HG03060 (cell line): ENCODE measurements around the gene ITIH4.

Experiments used
- ATAC-seq: cut with Tn5 transposase; IDR thresholded peaks from one replicate; pipeline ENCODE4 v1.9.1; 2021; ENCODE audit warnings: low read depth, moderate number of reproducible peaks; ENCODE audit not compliant: unreplicated experiment

The ITIH4 gene

DNA sequence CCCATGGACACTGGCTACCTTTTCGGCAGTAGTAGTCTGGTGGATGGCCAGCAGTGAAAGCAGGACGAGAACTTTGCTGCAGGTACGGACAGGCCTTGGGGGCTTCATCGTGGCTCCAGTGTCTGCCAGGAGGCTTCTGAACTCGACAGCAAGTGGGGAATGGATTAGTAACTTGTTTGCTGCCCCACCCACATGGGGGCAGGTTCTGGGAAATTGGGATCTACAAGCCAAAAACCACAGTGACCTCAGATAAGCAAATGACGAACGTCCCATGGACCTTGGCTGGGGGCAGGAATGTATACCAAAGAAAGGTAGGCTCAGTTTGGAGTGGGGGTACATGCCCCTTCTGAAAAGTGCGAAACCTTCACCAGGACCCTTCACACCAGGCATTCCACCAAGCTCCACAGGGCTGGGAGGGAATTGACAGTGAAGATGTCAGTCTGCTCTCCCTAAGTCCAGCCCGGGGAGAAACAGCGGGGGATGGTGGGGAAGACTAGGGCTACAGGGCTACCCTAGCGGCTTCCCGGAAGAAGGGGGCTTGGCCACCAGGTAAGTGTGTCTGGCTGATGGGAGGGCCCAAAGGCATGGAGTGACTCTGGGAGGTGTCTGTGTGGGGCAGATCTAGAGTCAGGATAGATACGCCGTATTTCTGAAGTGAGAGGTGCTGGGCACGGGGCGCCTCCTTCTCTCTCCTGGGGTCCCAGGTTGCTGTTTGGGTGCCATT, at the start of gene ITIH4:
Gene ITIH4 (minus strand): TSS at position 138 of the 724 bp plus-strand sequence. CDS start 30 bp downstream, at position 108.
- ATAC-seq: no peak

DNA sequence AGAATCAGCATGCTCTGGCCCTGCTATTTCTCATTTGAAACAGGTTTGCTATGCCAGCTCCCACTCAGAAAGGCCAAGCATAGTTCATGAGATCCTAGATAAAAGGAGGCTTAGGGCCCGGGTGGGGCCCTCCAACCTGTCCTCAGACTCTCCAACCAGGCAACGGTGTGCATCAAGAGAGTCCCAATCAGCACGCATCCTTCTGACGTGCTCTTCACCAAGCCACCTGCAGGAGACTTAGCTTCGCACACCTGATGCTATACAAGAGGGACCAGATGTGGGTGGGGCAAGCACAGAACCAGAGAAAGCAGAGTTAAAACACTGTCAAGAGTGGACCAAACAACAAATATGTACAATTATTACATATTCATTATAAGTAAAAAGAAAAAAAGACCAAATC, 49.6 kb upstream of the ITIH4 start:
- ATAC-seq: no peak

DNA sequence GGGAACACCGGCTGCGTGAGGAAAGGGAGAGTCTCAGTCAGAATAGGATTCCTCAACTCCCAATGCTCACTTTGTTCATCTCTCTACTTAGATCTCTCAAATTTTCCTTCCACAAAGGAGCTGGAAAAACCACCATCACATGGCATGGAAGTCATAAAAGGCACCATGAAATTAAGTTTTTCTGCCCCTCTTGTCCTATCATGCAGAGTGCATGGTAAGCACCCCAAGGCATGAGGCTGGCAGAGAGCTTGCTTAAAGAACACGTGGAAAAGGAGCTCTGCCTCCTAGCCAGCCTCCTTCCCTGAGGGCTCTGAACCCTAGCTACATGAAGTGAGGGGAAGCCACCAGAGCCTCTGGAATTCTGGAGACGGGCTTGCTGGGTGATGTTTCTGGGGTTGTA, 49.1 kb upstream of the ITIH4 start:
- ATAC-seq: no peak

DNA sequence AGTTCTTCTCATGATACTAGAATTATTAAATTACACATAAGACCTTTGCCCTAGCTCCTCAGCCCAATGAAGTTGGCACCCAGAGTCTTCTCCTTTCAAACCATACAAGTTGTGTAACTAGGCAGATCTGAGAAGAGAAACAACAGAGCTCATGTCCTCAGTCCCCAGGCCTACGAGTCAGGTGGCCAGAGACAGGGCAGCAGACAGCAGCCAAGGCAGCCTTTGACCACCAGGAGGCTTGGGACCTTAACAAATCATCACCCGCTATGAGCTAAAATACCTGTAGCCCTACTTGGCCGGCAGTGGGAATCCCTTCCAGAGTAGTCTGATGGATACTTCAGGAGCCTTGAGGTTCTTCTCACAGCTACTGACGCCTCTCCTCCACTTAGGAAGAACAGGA, 48.6 kb upstream of the ITIH4 start:
- ATAC-seq: no peak

DNA sequence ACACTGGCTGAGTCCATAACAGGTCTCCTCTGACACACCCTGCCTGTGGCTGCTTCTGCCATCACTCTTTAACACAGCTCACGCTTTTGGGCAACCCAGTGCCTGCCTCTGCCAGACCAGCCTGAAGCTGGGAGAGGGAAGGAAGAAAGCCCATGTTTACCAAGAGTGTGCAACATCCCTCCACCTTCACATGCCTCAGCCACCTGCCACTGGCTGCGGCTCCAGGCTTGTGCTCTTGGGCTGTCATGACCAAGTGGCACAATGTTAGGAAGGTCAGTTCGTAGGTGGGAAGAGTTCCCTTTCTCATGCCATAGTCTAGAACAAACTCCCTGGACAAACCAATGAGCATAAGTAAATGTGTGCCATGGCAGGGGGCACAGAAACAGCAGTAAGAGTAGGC, 46.6 kb upstream of the ITIH4 start:
- no peak for ATAC-seq

DNA sequence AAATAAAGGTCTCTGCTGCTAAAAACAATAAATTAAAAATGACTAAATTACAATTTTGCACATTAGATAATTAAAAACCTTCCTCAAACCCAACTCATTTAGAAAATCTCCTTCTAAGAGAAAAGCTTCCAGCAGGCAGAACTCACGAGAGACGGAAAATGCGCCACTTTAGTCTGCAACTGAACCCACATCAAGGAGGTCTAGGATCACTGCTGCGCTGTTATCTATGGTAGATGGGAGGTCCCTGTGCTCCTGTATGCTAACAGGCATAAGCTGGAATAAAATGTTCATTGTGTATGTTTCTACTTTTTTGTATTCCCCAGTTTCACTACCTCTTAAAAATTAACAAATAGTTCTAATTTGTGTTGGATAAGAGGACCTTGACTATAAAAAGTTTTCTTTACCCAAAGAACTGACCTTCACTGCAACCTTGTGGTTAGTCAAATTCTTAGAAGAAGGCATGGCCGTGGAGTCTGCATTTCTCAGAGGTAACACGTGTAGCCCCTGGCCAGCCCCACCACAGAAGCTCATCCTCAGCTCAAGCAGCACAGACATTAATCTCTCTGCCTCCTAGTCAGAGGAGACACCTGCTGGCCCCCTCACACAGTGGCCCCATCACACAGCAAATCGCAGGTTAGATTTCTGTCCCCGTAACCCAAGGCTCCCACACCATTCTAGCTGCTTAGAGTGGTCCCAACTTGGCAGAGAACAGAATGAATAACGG, 44.6 kb upstream of the ITIH4 start:
- no peak for ATAC-seq

DNA sequence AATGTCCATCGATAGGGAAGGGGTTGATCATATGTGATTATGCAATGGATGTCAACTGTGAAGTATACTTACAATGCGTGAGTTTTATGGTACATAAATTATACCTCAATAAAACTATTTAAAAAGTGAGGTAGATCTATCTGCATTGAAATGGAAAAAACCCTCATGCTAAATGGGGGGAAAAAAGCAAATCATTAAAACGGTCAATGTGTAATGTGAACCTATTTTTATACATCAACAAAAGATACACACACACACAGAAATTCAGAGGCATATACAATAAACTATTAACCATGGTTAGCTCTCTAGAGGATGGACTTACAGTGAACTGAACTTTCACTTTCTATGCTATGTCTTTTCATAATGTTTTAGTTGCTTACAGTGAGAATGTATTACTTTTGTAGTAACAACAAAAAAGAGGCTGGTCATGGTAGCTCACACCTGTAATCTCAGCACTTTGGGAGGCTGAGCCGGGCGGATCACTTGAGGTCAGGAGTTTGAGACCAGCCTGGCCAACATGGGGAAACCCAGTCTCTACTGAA, 43.8 kb upstream of the ITIH4 start:
- ATAC-seq: no peak

DNA sequence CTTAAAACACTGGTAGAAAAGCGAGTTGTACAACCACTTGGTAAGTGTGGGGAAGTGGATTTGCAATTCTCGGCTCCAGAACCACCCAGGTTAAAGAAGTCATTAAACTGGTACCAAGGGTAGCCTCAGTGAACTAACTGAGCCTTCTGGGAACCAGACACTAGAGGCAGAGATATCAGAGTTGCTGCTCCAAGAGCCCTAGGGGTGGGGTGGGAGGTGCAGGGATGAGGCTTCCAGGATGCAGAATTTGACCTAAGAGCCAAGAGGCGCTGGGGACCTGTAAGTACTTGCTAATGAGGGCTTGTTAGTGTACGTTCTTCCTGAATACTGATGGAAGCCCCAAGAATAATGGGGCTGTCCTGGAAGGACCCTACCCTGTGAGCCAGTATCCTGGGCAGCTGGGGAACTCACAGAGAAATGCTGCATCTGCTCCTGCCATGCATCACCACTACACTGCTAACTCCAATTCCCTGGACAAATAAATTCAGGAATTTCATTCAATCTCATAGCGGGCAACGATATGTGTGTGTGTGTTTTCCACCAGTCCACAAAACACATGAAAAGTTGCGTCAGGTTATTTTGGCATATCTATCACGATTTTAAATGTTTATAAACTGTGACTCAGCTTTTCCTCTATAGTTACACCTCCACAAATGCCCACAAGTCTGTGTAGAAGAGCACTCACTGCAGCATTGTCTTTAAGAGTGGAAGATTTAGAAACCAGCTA, 43.1 kb upstream of the ITIH4 start:
- ATAC-seq: no peak

DNA sequence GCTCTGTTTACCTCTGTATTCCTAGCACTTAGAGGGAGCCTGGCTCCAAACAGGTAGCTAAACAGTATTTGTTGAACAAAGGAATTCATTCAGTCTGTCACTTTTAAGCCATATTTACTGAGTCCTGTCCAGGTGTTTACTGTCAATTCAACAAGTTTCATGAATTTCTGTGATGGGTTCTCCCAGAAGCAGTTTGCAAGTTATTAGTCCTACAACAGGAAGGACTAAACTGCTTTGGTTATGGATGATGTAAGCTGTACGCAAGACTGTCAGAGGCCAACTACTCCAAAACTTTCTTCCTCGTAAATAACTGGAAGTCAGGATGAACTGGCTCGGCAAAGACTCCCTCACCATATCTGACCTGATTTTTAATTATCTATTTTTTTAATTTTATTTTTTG, 41.8 kb upstream of the ITIH4 start:
- ATAC-seq: no peak

DNA sequence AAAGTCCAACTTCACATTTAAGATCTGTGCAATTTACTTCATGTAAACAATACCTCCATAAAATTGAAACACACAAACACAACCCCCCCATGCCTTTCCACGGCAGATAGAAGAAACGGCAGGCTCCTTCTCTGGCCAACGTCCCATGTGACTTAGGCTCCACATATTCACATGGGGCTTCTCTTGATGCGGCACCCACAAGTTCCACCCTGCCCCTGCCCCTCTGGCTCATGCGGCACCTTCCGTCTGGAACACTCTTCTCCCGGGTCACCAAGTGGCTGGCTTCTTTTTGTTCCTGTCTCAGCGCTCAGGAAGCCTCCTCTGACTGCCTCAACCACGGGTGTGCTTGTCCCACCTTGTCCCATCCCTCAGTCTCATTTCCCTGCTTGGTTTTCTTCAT, 41.3 kb upstream of the ITIH4 start:
- ATAC-seq: no peak

DNA sequence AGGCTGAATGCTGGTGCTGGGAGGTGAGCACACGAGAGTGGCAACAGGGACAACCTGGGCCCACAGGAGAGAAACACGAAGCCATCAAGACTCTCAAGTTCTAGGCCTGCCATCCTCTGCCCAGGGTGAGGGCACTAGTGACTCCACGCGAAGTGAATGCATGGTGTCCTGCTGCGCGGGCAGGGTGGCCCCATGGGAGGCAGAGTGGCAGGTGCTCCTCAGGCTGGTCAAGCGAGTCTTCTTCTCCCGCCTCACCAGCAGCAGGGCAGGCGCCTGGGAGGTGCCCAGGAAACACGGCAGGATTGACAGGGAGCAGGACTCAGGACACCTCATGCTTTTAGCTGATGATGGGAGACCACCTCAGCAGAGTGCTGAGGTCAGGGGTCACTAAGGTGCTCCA, 40.0 kb upstream of the ITIH4 start:
- ATAC-seq: no peak

DNA sequence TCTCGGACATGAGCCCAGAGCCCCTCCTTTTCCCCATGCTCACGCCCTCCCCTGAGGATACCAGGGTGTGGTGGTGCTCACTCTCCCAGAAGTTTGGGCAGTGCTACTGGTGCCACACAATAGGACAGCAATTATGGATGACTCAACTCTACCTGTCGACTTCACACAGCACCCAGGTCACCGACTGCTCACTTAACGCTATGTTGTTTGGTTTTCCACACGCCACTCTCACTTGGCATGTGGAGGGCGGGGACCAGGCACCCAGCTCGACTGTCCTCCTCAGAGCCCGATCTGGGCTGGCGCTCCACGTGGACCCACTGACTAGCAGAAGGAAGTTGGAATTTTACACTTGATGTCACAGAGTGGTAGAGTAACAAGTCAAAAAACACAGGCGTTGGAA, 36.0 kb upstream of the ITIH4 start:
- no peak for ATAC-seq

DNA sequence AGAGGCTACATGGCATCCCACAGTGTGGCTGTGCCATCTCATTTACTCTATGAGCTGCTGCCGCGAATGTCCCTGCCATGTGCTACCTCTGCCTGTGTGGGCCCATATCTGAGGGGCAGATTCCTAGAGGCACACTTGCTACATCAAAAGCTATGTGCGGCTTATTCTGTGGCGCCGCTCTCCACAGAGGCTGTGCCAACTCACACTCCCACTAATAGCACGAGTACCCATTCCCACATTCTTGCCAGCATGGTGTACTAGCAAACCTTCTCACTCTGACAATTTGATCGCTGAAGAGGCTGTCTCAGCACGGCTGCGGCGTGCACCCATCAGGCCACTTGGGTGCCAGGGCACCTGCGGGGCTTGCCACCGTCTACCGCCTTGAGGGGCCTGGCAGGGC, 35.5 kb upstream of the ITIH4 start:
- no peak for ATAC-seq

DNA sequence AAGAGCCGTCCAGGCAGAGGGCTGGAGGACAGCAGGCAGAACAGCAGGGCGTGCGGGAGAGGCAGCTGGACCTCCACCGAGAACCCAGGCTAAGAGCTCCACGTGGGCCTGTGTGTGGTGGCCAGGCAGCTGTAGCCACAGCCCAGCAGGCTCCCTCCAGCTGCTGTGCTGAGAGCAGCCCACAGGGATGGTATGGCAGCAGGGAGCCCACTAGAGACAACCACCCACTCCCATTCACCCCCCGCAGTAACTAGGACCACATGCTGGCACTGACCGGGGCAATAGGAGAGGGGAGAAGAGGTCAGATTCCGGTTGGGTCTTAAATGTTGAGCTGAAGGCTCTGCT, 29.9 kb upstream of the ITIH4 start:
- ATAC-seq: no peak

DNA sequence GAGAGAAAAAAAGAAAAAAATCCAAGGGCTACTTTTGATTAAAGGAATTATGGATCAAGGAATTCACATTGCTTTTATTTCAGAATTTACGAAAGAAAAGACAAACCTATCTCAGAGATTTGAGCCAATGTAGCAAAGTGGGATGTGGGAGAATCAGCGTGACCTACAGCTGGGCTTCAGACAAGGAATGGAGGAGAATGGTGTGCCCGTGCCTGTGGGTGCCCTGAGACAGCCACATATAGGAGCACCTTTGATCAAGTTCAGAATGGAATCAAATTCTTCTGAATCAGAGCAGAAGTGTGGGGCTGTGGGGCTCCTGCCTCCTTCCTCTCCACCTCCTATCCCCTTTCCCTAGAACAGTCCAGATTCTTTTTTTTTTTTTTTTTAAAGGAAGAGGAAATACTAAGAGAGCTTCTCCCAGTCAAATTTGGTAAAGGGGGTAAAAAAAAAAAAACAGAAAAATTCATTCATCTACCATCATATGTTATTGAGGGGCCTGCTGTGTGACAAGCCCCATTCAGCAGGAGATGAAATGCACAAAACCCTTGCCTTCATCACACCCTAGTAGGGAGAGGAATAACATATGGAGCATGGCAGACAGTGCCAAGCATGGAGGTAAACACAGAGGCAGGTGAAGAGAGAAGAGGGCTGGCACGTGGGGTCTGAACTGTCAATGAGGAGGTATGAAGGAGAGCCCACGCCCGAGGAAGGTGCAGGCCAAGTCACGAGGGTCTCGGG, 29.4 kb upstream of the ITIH4 start:
- no peak for ATAC-seq

DNA sequence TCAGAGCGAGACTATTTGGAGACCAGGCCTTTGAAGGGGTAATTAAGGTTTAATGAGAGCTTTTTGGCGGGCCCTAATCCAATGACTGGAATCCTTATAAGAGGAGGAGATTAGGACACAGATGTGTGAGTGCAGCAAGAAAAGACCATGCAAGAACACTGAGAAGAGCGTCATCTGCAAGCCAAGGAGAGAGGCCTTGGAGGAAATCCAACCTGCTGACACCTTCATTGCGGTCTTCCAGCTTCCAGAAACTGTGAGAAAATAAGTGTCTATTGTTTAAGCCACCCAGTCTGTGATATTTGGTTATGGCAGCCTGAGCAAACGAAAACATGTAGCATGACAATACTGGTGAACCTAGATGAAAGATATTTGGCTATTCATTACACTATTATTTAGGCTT, 27.4 kb upstream of the ITIH4 start:
- no peak for ATAC-seq

DNA sequence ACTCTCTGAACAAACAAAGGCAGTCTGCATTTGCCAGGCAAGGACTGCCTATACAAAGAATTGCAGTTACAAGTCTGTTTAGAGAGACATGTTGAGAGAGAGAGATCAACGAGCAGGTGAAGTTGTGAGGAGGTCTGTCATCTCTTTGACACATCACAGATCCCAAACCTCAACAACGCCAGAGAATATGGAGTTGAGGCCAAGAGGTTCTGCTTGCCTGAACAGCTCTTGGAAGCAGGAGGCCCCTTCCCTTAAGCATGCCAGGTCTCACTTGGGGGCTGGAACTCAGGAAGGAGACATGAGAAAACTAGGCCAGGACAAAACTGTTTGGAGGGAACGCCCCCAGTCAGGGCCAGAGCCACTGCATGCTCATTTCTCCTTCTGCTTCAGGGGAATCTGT, 26.7 kb upstream of the ITIH4 start:
- no peak for ATAC-seq

DNA sequence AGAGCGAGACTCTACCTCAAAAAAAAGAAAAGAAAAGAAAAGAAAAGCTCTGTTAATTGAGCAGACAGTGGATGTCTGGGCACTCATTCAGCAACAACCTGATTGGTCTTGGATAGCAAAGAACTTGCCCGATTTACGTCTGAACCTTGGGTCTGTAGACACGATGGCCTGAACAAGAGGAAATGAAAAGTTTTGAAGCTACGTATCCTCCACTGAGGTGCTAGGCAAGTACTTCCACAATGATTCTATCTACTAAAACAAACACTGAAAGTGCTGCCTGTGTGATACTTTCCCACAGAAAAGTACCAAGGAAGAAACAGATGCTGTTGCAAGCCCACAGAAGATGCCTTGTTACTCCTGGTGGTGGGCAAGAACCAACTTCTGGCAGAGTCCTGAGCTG, 26.2 kb upstream of the ITIH4 start:
- no peak for ATAC-seq

DNA sequence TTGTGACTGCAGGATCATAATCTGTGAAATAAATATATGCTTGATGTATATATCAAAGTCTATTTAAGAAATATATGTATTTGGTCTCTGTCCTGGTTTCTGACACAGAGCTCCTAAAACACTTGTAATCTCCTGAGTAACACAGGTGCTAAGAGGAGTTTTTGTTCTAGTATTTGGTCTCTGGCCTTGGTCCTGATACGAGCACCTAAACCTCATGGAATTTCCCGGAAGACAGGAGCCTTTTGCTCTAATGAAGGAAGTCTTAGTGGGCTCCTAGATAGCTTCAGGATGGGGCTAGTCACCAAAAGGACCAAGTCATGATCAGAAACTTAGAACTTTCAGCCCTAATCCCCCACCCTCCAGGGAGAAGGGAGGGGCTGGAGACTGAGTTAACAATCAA, 23.5 kb upstream of the ITIH4 start:
- ATAC-seq: no peak

DNA sequence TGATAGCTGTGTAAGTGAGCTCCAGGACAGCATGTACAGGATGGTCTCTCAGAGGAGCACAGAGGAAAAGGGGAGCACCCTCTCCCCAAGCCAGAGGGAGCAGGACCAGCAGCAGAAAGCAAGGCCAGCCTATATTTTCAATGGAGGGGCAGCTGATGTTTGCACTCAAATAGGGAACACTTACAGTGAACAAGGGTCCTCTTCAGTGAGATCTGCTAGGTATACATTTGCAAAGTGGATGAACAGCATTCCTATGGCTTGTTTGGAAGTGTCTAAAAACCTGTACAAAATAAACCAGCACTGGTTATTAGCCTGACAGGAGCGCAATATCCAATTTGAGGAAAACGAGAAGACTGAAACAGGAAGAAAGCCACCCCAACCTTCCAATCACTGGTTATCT, 21.9 kb upstream of the ITIH4 start:
- no peak for ATAC-seq

DNA sequence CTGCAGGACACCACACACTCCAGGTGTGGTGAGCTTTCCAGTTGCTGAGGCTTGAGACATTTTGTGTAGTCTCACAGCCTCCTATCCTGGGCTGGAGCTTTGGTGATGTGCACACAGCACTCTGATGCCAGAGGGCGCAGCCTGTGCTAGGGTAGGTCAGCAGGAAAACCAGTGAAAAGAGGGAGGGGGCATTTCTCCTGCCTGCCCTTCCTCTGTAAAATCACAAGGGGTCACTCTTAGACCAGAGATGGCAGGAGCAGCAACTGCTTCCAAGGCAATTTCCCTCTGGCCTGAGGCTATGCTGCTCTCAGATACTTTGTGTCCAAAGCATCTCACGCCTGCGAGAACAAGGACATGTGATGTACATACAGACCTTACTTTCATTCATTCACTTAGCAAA, 20.9 kb upstream of the ITIH4 start:
- no peak for ATAC-seq
